ENCODE results near the gene TTC3.

DNA sequence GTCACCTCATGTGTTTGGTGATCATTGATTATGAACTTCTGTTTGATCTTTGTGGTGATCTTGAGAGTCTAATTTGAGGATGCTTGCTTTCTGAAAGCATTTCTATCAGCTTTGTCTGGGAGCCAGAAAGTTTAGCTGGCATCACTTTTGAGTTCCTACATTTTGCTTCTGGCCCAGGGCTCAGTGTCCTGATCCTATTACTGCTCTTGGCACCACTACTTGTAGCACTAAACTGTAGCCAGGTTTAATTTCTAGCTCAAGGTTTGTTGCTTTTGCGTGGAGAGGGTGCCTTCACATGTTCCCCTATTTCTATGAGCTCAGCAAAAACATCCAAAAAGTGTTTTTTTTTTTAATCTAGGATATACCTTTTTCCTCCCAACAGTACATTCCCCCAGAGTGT, 9.3 kb downstream of the TTC3 start:
- TF ChIP-seq EZH2 (IDR thresholded peaks at IDR 0.05) (no peak), POLR2AphosphoS5 (IDR thresholded peaks at IDR 0.05; ENCODE audit: borderline replicate concordance, low read depth, low read length) (no peak)
